Endothelial cell of umbilical vein (primary cell): Measurements from ENCODE around the gene CDC20. TPM values are rescaled to one million over a fixed set of nuclear protein-coding genes. Genes with fewer than 3 reads are reported as not detected.
A peak's percentile ranks its signal among the peaks of the same experiment; 100 is the strongest.

Source experiments
- BruUV-seq: library from RNA; stranded (reverse); fragments of 400-500 nt; replicated peaks from 2 replicates; lab custom pipeline; 2021; lab: Mats Ljungman, UMichigan
- CTCF ChIA-PET: fragments of 300-600, 350-600 bp; sonication (Branson Sonifier 250); formaldehyde crosslinking; loops from one replicate; lab custom pipeline; 2021; ENCODE audit warnings: antibody characterized with exemption, inconsistent platforms; lab: Charles Lee
- POLR2A ChIA-PET: fragments of 300-600, 350-600 bp; sonication (Branson Sonifier 250); formaldehyde crosslinking; loops from one replicate; lab custom pipeline; 2021; ENCODE audit warnings: antibody characterized with exemption, inconsistent platforms; lab: Charles Lee
- DNase-seq: peaks from one replicate; pipeline ENCODE4 v3.0.0-alpha.2; 2011; ENCODE audit warnings: low read depth, low spot score
- FAIRE-seq: peaks from 2 replicates; lab custom pipeline; 2011; peaks lifted over from hg19 to GRCh38; lab: Jason Lieb, UNC
- H2AFZ ChIP-seq: 2 replicates; pipeline ENCODE4 v1.6.0; 2012; ENCODE audit warnings: low read depth, low read length, control low read depth, inconsistent platforms
- H3K27ac ChIP-seq: 2 replicates; pipeline ENCODE4 v1.5.1; 2011; ENCODE audit warnings: low read depth, mild to moderate bottlenecking, control low read depth, low read length, moderate library complexity; ENCODE audit not compliant: insufficient read depth
- H3K27me3 ChIP-seq, 2 experiments: 2 replicates each; pipeline versions ENCODE4 v1.6.0 to v1.6.1; 2011; ENCODE audit warnings: low read length in 2 of 2, mixed read lengths in 1 of 2; ENCODE audit not compliant: control insufficient read depth in 2 of 2, insufficient read depth in 2 of 2
- H3K36me3 ChIP-seq, 2 experiments: 2 replicates in 1 of 2; 3 replicates in 1 of 2; pipeline ENCODE4 v1.5.1; 2011; ENCODE audit warnings: low read length in 2 of 2, mild to moderate bottlenecking in 1 of 2, moderate library complexity in 1 of 2; ENCODE audit not compliant: control insufficient read depth in 2 of 2, insufficient read depth in 2 of 2; ENCODE audit errors: extremely low read depth in 1 of 2
- H3K4me1 ChIP-seq: 3 replicates; pipeline ENCODE4 v1.5.1; 2011; ENCODE audit warnings: mild to moderate bottlenecking, low read length; ENCODE audit not compliant: control insufficient read depth, insufficient read depth; ENCODE audit errors: extremely low read depth
- H3K4me2 ChIP-seq: 2 replicates; pipeline ENCODE4 v1.6.1; 2011; ENCODE audit warnings: low read length, control low read depth, mixed read lengths; ENCODE audit not compliant: insufficient read depth
- H3K4me3 ChIP-seq, 3 experiments: fragments of 200-600 bp in 1 of 3; sonication (generic), shearing (Covaris generic) in 1 of 3; replicated peaks in 1 of 3; 2 replicates each; pipeline ENCODE4 v1.5.1; 2011 to 2016; ENCODE audit warnings: control low read depth in 3 of 3, low read length in 3 of 3, mild to moderate bottlenecking in 2 of 3, inconsistent platforms in 1 of 3, low read depth in 1 of 3, moderate library complexity in 1 of 3; ENCODE audit not compliant: insufficient read depth in 1 of 3
- H3K79me2 ChIP-seq: 2 replicates; pipeline ENCODE4 v1.6.0; 2012; ENCODE audit warnings: low read length, inconsistent platforms; ENCODE audit not compliant: control insufficient read depth, insufficient read depth
- H3K9ac ChIP-seq: replicated peaks from 2 replicates; pipeline ENCODE3; 2011; ENCODE audit warnings: low read length, control low read depth; ENCODE audit not compliant: insufficient read depth; ENCODE audit errors: extremely low read depth
- H3K9me1 ChIP-seq: replicated peaks from 3 replicates; pipeline ENCODE4 v1.6.0; 2011; ENCODE audit warnings: mild to moderate bottlenecking, low read length; ENCODE audit not compliant: control insufficient read depth, insufficient read depth; ENCODE audit errors: extremely low read depth
- H3K9me3 ChIP-seq: replicated peaks from 2 replicates; pipeline ENCODE4 v1.5.1; 2012; ENCODE audit warnings: low read length, inconsistent platforms; ENCODE audit not compliant: control insufficient read depth, insufficient read depth
- H4K20me1 ChIP-seq: replicated peaks from 2 replicates; pipeline ENCODE3; 2011; ENCODE audit warnings: mild to moderate bottlenecking, low read length; ENCODE audit not compliant: control insufficient read depth, insufficient read depth; ENCODE audit errors: extremely low read depth
- CTCF ChIP-seq, 2 donors: IDR thresholded peaks; 1 replicate in 1 of 2; 2 replicates in 1 of 2; pipeline ENCODE4 v1.5.1; 2011; ENCODE audit warnings: low read length in 2 of 2, mild to moderate bottlenecking in 2 of 2, moderate library complexity in 2 of 2, control low read depth in 1 of 2, inconsistent platforms in 1 of 2, low read depth in 1 of 2; ENCODE audit not compliant: insufficient read depth in 1 of 2; ENCODE audit errors: extremely low read depth in 1 of 2
- GATA2 ChIP-seq: IDR thresholded peaks from 2 replicates; pipeline ENCODE4 v1.7.0; 2011; ENCODE audit warnings: low read depth, mild to moderate bottlenecking, moderate library complexity, mixed read lengths, low read length; ENCODE audit not compliant: insufficient read length, insufficient read depth
- JUN ChIP-seq: IDR thresholded peaks from 2 replicates; pipeline ENCODE4 v1.6.1; 2011; ENCODE audit warnings: borderline replicate concordance, low read depth; ENCODE audit not compliant: insufficient read length, insufficient read depth
- MAX ChIP-seq: IDR thresholded peaks from 2 replicates; pipeline ENCODE4 v1.6.1; 2011; ENCODE audit not compliant: insufficient read depth, insufficient read length
- MYC ChIP-seq: IDR thresholded peaks from one replicate; pipeline ENCODE4 v1.6.1; 2011; ENCODE audit warnings: mild to moderate bottlenecking, low read depth, low read length
- POLR2A ChIP-seq: IDR thresholded peaks from 2 replicates; pipeline ENCODE4 v1.6.1; 2012; ENCODE audit warnings: low read depth, mild to moderate bottlenecking, control low read depth, low read length
- POLR2AphosphoS5 ChIP-seq: IDR thresholded peaks from 2 replicates; pipeline ENCODE4 v1.6.1; 2012; ENCODE audit warnings: low read depth, mild to moderate bottlenecking, control low read depth, low read length, moderate library complexity; ENCODE audit not compliant: insufficient read depth
- dilution Hi-C: fragments of 300-500 bp; cut with MboI; formaldehyde crosslinking; loops from one replicate; pipeline ENCODE4 v1.15.0; 2019; ENCODE audit warnings: low sequenced_read_pairs; ENCODE audit not compliant: extremely low pct_ligation_motif_present
- intact Hi-C: fragments of 100-400 bp; cut with micrococcal nuclease; formaldehyde crosslinking; loops from one replicate; pipeline ENCODE4 v1.10.0; 2022
- polyA plus RNA-seq, 4 experiments: library from polyadenylated mRNA; depleted of rRNA in 3 of 4; stranded (reverse) in 3 of 4; unstranded in 1 of 4; fragments of >200 nt; gene quantifications; 2 replicates each; pipeline versions ENCODE4 v1.2.1 to v1.2.3, GENCODE V29; 2011 to 2012; ENCODE audit warnings: missing spikeins in 1 of 4
- total RNA-seq: library from RNA; stranded (reverse); gene quantifications from 2 replicates; pipeline ENCODE4 v1.2.3, GENCODE V29; 2021

The CDC20 gene
- total and polyA plus RNA-seq, 2 donors (not counting 3 experiments of a cell fraction or from before 2014, with no cell fraction given) = 129 to 170 TPM

- BruUV-seq = no TSS peak
- ChIA-PET POLR2A (no interaction called here), CTCF (no interaction called here)
Observed at GRCh38 chr1:43344267-43344850, 14.4 kb upstream of the CDC20 start.

More at GRCh38 chr1:43344267-43344850, 14.4 kb upstream of the CDC20 start:
- intact Hi-C loops = no loop called here
- Histone ChIP-seq H3K4me1 (no peaks in the 10 kb centered on the region), H3K4me2 (no peak overlapping the region), H4K20me1 (no peaks in the 10 kb centered on the region), H3K36me3 (no peaks in the 10 kb centered on the region), H3K9me3 (no peaks in the 10 kb centered on the region), H3K4me3 (no peak overlapping the region), H3K27me3 (peaks cover 0 to 2% of the 10 kb centered on the region in 2 experiments), H3K9ac (no peak overlapping the region), H3K79me2 (no peaks in the 10 kb centered on the region), H2AFZ (no peak overlapping the region), H3K27ac (no peak overlapping the region), H3K9me1 (no peaks in the 10 kb centered on the region)
- dilution Hi-C loops = no loop called here
- FAIRE-seq (no peak), DNase-seq (peak; percentile 60)
- no peak for TF ChIP-seq POLR2AphosphoS5
- no peak for TF ChIP-seq MYC
- no peak for TF ChIP-seq MAX
- TF ChIP-seq POLR2A = no peak
- no peak for TF ChIP-seq GATA2
- no peak for TF ChIP-seq JUN
- no peak for TF ChIP-seq CTCF (IDR thresholded peaks at IDR 0.05; ENCODE audit: extremely low read depth in 1 of 2, insufficient read depth in 1 of 2, low read depth in 1 of 2, low read length in 2 of 2)
